Lung (tissue), 12 donors: ENCODE data around the gene TDRD7. TPM values are rescaled to one million over a fixed set of nuclear protein-coding genes. Genes with fewer than 3 reads are reported as not detected.

Source experiments
- ATAC-seq: fragments of 200-7000 bp; cut with Tn5 transposase; one replicate; pipeline ENCODE4 v1.9.1; 2020; ENCODE audit warnings: moderate number of reproducible peaks; ENCODE audit not compliant: insufficient read depth, low FRiP score
- DNase-seq, 3 donors: peaks; one replicate each; pipeline ENCODE4 v3.0.0-alpha.2; 2013 to 2017
- H3K27ac ChIP-seq, 2 donors: one replicate each; pipeline ENCODE4 v1.5.1; 2013; ENCODE audit warnings: mild to moderate bottlenecking in 2 of 2, moderate library complexity in 2 of 2, control low read depth in 1 of 2, inconsistent platforms in 1 of 2, low read depth in 1 of 2, low read length in 1 of 2
- H3K27me3 ChIP-seq, 3 donors: one replicate each; pipeline ENCODE4 v1.5.1; 2013; ENCODE audit warnings: low read length in 2 of 3; ENCODE audit not compliant: control insufficient read depth in 3 of 3, insufficient read depth in 3 of 3
- H3K36me3 ChIP-seq, 4 donors: one replicate each; pipeline ENCODE4 v1.5.1; 2013; ENCODE audit warnings: low read length in 4 of 4, mild to moderate bottlenecking in 1 of 4, moderate library complexity in 1 of 4; ENCODE audit not compliant: control insufficient read depth in 4 of 4, insufficient read depth in 4 of 4
- H3K4me1 ChIP-seq, 5 donors: one replicate each; pipeline ENCODE4 v1.5.1; 2013; ENCODE audit warnings: low read length in 5 of 5, mild to moderate bottlenecking in 2 of 5, moderate library complexity in 1 of 5; ENCODE audit not compliant: control insufficient read depth in 5 of 5, insufficient read depth in 5 of 5
- H3K4me3 ChIP-seq: one replicate; pipeline ENCODE4 v1.5.1; 2013; ENCODE audit warnings: mild to moderate bottlenecking, control low read depth, moderate library complexity
- H3K9ac ChIP-seq, 2 donors: one replicate each; pipeline ENCODE4 v1.5.1; 2013; ENCODE audit warnings: low read length in 2 of 2, control low read depth in 1 of 2; ENCODE audit not compliant: insufficient read depth in 1 of 2
- H3K9me3 ChIP-seq, 4 donors: one replicate each; pipeline ENCODE4 v1.5.1; 2013; ENCODE audit warnings: low read length in 3 of 4, mild to moderate bottlenecking in 1 of 4, moderate library complexity in 1 of 4; ENCODE audit not compliant: control insufficient read depth in 4 of 4, insufficient read depth in 3 of 4
- WGBS, 2 donors: extraction: QIAGEN DNeasy Blood & Tissue Kit; methylation state at CpG; one replicate each; pipeline ENCODE4 v1.1.7; 2013; 5-methylcytosine and 5-hydroxymethylcytosine counted together
- polyA plus RNA-seq, 2 donors: library from polyadenylated mRNA; stranded (reverse); fragments of 200-250 nt; gene quantifications; one replicate each; pipeline ENCODE4 v1.2.1, GENCODE V29; 2013
- total RNA-seq, 2 donors: library from RNA; depleted of rRNA in 1 of 2; stranded (reverse); fragments of >200 nt in 1 of 2; gene quantifications; one replicate each; pipeline ENCODE4 v1.2.1, GENCODE V29; 2014 to 2021
- TF ChIP-seq, protein P1 (sequence below): IDR thresholded peaks from 2 replicates; pipeline ENCODE4 v1.5.1; 2012; ENCODE audit warnings: mild to moderate bottlenecking; ENCODE audit errors: control extremely low read depth, extremely low read depth
- donor health status: control.
- donor health status: control.
- donor health status: Bipolar disorder and iron deficiency.
- donor health status: healthy.
- donor health status: DM: yes; HTN: yes; CAD: no.

TDRD7 gene
- total and polyA plus RNA-seq, 4 donors, result 6.8 to 13.3 (median 11.7) TPM

DNA sequence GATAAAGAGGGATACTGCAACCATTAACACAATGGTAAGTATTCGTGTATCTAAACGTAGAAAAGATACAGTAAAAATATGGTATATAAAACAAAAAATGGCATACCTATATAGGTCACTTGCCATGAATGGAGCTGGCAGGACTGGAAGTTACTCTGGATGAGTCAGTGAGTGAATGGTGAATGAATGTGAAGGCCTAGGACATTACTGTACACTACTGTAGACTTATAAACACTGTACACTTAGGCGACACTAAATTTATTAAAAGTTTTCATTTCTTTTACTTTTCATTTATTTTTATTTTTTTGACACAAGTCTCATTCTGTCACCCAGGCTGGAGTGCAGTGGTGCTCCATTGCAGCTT, 14.1 kb downstream of the TDRD7 start:
- Histone ChIP-seq H3K9me3 (peaks cover 0 to 2% (median 0%) of the 10 kb centered on the region in 4 donors), H3K36me3 (peaks cover 0 to 8% (median 4%) of the 10 kb centered on the region in 4 donors), H3K27ac (no peak overlapping the region), H3K4me3 (no peak overlapping the region), H3K4me1 (peaks cover 0 to 2% (median 0%) of the 10 kb centered on the region in 5 donors), H3K9ac (no peak overlapping the region), H3K27me3 (no peaks in the 10 kb centered on the region)
- ATAC-seq (no peak), DNase-seq (no peak)
- WGBS, 2 donors, result 93 to 97% methylated on average over 3 of the region's 3 CpGs
- TF ChIP-seq, protein P1, sequence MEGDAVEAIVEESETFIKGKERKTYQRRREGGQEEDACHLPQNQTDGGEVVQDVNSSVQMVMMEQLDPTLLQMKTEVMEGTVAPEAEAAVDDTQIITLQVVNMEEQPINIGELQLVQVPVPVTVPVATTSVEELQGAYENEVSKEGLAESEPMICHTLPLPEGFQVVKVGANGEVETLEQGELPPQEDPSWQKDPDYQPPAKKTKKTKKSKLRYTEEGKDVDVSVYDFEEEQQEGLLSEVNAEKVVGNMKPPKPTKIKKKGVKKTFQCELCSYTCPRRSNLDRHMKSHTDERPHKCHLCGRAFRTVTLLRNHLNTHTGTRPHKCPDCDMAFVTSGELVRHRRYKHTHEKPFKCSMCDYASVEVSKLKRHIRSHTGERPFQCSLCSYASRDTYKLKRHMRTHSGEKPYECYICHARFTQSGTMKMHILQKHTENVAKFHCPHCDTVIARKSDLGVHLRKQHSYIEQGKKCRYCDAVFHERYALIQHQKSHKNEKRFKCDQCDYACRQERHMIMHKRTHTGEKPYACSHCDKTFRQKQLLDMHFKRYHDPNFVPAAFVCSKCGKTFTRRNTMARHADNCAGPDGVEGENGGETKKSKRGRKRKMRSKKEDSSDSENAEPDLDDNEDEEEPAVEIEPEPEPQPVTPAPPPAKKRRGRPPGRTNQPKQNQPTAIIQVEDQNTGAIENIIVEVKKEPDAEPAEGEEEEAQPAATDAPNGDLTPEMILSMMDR, result no peak

DNA sequence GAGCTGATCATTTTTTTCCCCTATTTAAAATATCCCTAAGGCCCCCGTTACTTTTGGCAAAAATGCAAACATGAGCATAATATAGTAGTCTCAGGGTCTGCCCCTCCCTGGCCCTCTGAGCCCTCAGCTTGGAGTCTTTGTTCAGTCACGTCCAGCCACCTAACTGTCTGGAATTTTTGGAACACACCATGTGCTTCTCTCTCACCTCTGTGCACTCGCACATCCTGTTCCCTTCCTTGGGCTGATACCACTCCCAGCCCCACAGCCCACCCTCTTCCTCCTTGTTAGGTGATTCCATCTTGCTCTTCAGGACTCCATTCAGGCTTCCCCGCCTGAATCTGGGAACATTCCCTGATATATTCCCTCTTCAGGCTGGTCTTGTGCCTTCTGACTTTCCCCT, 16.0 kb downstream of the TDRD7 start:
- Histone ChIP-seq H3K4me1 (peaks cover 0 to 2% (median 0%) of the 10 kb centered on the region in 5 donors), H3K36me3 (peaks cover 0 to 12% (median 5%) of the 10 kb centered on the region in 4 donors), H3K9ac (no peak overlapping the region), H3K27me3 (no peaks in the 10 kb centered on the region), H3K9me3 (peaks cover 0 to 2% (median 0%) of the 10 kb centered on the region in 4 donors), H3K27ac (no peak overlapping the region), H3K4me3 (no peak overlapping the region)
- WGBS, 2 donors, result 83 to 90% methylated on average over 4 of the region's 4 CpGs
- ATAC-seq (no peak), DNase-seq (no peak)
- TF ChIP-seq, protein P1, result no peak

DNA sequence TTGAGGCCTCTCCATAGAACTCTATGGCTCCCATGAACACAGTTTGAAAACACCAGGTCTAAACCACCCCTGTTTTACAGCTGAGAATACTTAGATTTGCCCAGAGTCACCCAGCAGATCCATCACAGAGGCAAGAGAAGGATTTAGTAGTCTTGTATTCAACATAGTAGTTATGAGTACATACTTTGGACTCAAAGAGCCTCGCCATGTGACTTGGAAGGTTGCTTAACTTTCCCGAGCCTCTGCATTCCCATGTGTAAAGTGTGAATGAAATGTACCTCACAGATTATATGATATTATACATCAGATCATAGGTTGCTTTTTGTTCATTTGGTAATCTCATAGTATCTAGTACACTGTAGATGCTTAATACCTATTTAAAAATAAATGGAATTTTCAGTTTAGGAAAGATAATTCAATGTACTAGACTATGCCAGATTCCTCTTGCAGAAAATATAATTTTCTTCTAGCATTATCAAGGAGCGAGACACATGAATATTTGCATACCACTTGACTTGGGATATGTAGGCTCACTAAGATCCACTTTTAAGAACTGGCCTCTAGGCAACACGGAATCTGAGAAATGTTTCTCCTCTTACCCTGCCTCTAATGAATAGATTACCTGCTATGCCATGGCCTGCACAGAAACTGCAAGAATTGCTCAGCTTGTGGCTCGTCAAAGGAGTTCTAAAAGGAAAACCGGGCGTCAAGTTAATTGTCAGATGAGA, 18.6 kb downstream of the TDRD7 start:
- peaks cover 0 to 17% (median 5%) of the 10 kb centered on the region in 4 donors for H3K36me3 ChIP-seq
- TF ChIP-seq, protein P1, result no peak

More for the DNA sequence above, 18.6 kb downstream of the TDRD7 start:
- H3K27ac ChIP-seq, result no peak overlapping the region
- no peak overlapping the region for H3K9ac ChIP-seq
- ATAC-seq (no peak), DNase-seq (no peak)
- peaks cover 0 to 2% (median 0%) of the 10 kb centered on the region in 5 donors for H3K4me1 ChIP-seq
- H3K9me3 ChIP-seq, result peaks cover 0 to under 1% (median 0%) of the 10 kb centered on the region in 4 donors
- no peaks in the 10 kb centered on the region for H3K27me3 ChIP-seq
- WGBS, 2 donors, result 88 to 89% methylated on average over 7 of the region's 7 CpGs
- no peak overlapping the region for H3K4me3 ChIP-seq
